GM12878 (cell line): Measurements from ENCODE around the gene DNAH2. TPM values are rescaled to one million over a fixed set of nuclear protein-coding genes. Genes with fewer than 3 reads are reported as not detected.

Experiments
- BMI1 ChIP-seq: fragments of 450-650 bp; IDR thresholded peaks from 2 replicates; pipeline ENCODE4 v1.6.1; 2016; ENCODE audit warnings: mild to moderate bottlenecking, moderate library complexity, borderline replicate concordance
- CREM ChIP-seq: IDR thresholded peaks from 2 replicates; pipeline ENCODE4 v1.6.1; 2014; ENCODE audit warnings: antibody characterized with exemption, low read depth
- DPF2 ChIP-seq: fragments of 450-650 bp; IDR thresholded peaks from 2 replicates; pipeline ENCODE4 v1.6.1; 2017; ENCODE audit warnings: mild to moderate bottlenecking
- ETV6 ChIP-seq, 2 experiments: fragments of 450-650 bp in 1 of 2; IDR thresholded peaks in 1 of 2; conservative IDR thresholded peaks in 1 of 2; 2 replicates each; pipeline ENCODE4 v1.6.1; 2014; ENCODE audit warnings: antibody characterized with exemption in 1 of 2, borderline replicate concordance in 1 of 2, low read depth in 1 of 2, mild to moderate bottlenecking in 1 of 2, moderate library complexity in 1 of 2
- EZH2 ChIP-seq: IDR thresholded peaks from 2 replicates; pipeline ENCODE4 v1.6.1; 2012; ENCODE audit warnings: low read depth, mild to moderate bottlenecking, control low read depth, inconsistent platforms, low read length, borderline replicate concordance; ENCODE audit not compliant: control insufficient read depth
- HDAC2 ChIP-seq: fragments of 200-600 bp; sonication (generic); IDR thresholded peaks from 2 replicates; pipeline ENCODE4 v1.6.1; 2017
- HDAC6 ChIP-seq: fragments of 200-600 bp; sonication (generic); IDR thresholded peaks from one replicate; pipeline ENCODE4 v1.8.0; 2017; ENCODE audit warnings: antibody characterized with exemption; ENCODE audit not compliant: unreplicated experiment
- JUNB ChIP-seq: IDR thresholded peaks from 2 replicates; pipeline ENCODE4 v1.6.1; 2016; ENCODE audit warnings: antibody characterized with exemption, mild to moderate bottlenecking
- KAT2A ChIP-seq: conservative IDR thresholded peaks from 2 replicates; pipeline ENCODE4 v1.6.1; 2011; ENCODE audit warnings: low read depth, low read length; ENCODE audit not compliant: control insufficient read depth
- KDM1A ChIP-seq: fragments of 200-600 bp; sonication (generic); IDR thresholded peaks from 2 replicates; pipeline ENCODE4 v1.6.1; 2016; ENCODE audit warnings: borderline replicate concordance
- LARP7 ChIP-seq: fragments of 450-650 bp; IDR thresholded peaks from 2 replicates; pipeline ENCODE4 v1.6.1; 2017; ENCODE audit warnings: mild to moderate bottlenecking
- MTA3 ChIP-seq: IDR thresholded peaks from 2 replicates; pipeline ENCODE4 v1.6.1; 2012; ENCODE audit warnings: low read length, inconsistent platforms, borderline replicate concordance
- NFIC ChIP-seq: IDR thresholded peaks from 2 replicates; pipeline ENCODE4 v1.6.1; 2012; ENCODE audit warnings: low read depth, mild to moderate bottlenecking, inconsistent platforms, low read length, moderate library complexity
- NFXL1 ChIP-seq: fragments of 450-650 bp; IDR thresholded peaks from 2 replicates; pipeline ENCODE4 v1.6.1; 2017; ENCODE audit warnings: antibody characterized with exemption, mild to moderate bottlenecking, borderline replicate concordance
- PAX5 ChIP-seq: IDR thresholded peaks from 2 replicates; pipeline ENCODE4 v1.6.1; 2011; ENCODE audit warnings: low read depth, low read length, borderline replicate concordance
- RB1 ChIP-seq: fragments of 450-650 bp; formaldehyde crosslinking; IDR thresholded peaks from 2 replicates; pipeline ENCODE4 v1.6.1; 2017; ENCODE audit warnings: mild to moderate bottlenecking, borderline replicate concordance
- RELA ChIP-seq: fragments of 450-650 bp; IDR thresholded peaks from 2 replicates; pipeline ENCODE4 v1.8.0; 2014; ENCODE audit warnings: borderline replicate concordance; ENCODE audit not compliant: partially characterized antibody
- SMAD1 ChIP-seq: fragments of 450-650 bp; IDR thresholded peaks from 2 replicates; pipeline ENCODE4 v1.6.1; 2018; ENCODE audit warnings: mild to moderate bottlenecking, low read depth; ENCODE audit not compliant: partially characterized antibody
- SREBF1 ChIP-seq: IDR thresholded peaks from 2 replicates; pipeline ENCODE4 v1.6.1; 2012; ENCODE audit warnings: mild to moderate bottlenecking, low read length
- SUPT20H ChIP-seq: IDR thresholded peaks from 2 replicates; pipeline ENCODE4 v1.6.1; 2011; ENCODE audit warnings: low read depth, mild to moderate bottlenecking, low read length, moderate library complexity, borderline replicate concordance; ENCODE audit not compliant: control insufficient read depth
- ZNF274 ChIP-seq: IDR thresholded peaks from one replicate; pipeline ENCODE4 v1.8.0; 2011; ENCODE audit not compliant: insufficient read length, insufficient read depth
- polyA plus RNA-seq, 11 experiments: library from polyadenylated mRNA; depleted of rRNA in 4 of 11; unstranded in 6 of 11; stranded (reverse) in 5 of 11; fragments of >200 nt; fragmentation: Nextera tagmentation in 4 of 11; fragmentation: Illumina TruSeq in 1 of 11; extraction: Ambion mirVana in 4 of 11; extraction: Trizol in 1 of 11; gene quantifications; 1 replicate in 1 of 11; 2 replicates in 10 of 11; pipeline versions ENCODE4 v1.2.1 to v1.2.3, GENCODE V29; 2011 to 2016; ENCODE audit warnings: inconsistent platforms in 2 of 11, missing spikeins in 2 of 11, low read depth in 1 of 11
- total RNA-seq, 4 experiments: library from RNA; depleted of rRNA in 3 of 4; stranded (reverse); fragments of >200 nt in 3 of 4; fragmentation: Illumina TruSeq in 1 of 4; extraction: Trizol in 1 of 4; gene quantifications; 2 replicates each; pipeline versions ENCODE4 v1.2.1 to v1.2.3, GENCODE V29; 2013 to 2021
- TF ChIP-seq, protein P1 (sequence below): fragments of 450-650 bp; IDR thresholded peaks from 2 replicates; pipeline ENCODE4 v1.6.1; 2017; ENCODE audit warnings: borderline replicate concordance
- TF ChIP-seq, protein P2 (sequence below): IDR thresholded peaks from 2 replicates; pipeline ENCODE4 v1.6.1; 2011; ENCODE audit warnings: borderline replicate concordance, low read depth, mild to moderate bottlenecking, moderate library complexity, low read length; ENCODE audit not compliant: insufficient read depth, poor library complexity, severe bottlenecking
- TF ChIP-seq, protein P3 (sequence below): fragments of 450-650 bp; IDR thresholded peaks from 2 replicates; pipeline ENCODE4 v1.6.1; 2017; ENCODE audit warnings: low read depth, mild to moderate bottlenecking, moderate library complexity
- TF ChIP-seq, protein P4 (sequence below): IDR thresholded peaks from 2 replicates; pipeline ENCODE4 v1.6.1; 2011; ENCODE audit warnings: mild to moderate bottlenecking, low read depth, low read length, moderate library complexity; ENCODE audit not compliant: insufficient replicate concordance

Gene DNAH2
- total and polyA plus RNA-seq, 10 of the 15 experiments (the other 5 are each of a cell fraction or from before 2014, with no cell fraction given) = not detected

DNA sequence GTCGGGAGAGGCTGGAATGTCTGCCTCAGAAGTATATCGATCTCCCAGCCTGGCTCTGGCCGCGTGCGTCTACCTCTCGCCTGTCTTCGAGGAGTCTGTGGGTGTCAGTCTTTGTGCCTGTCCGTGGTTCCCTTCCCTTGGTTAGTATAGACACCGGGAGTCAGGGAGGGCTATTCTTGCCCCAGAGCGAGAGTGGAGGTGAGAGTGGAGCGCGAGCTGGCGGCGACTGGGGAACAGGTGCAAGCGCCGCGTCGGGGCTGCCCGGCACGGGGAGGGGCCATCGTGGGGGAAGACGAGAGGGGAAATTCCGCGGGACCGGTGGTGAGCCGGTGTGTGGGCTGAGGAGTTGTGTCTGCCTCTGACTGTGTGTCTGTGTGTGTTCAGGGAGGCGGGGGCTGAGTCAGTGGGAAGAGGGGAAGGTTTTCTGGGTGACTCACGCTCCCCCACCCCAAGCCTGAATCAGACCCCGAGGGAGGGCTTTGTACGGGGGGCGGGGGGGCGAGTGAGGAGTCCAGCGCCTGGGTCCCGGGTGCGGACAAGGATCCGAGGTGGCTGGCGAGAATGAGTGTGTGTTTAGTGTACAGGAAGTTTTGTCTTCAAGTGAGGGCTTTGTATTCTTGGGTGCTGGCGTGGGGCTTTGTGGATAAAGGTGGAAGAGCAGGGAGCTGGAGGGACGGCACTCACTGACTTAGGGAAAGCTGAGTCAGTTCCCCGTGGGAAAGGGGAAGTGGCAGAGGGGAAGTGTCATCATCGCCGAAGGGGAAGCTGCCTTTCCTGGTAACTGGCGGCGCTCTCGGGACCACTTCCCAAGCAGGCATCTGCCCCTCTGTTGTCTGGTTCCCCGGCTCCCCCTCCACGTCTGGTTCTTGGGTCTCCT lies 125.1 kb downstream of the DNAH2 start (continued):
- peak in 1 of 2 experiments; percentile 57; a peak in 1 of 4 replicates for TF ChIP-seq ETV6 (conservative IDR thresholded peaks at IDR 0.05 in 1 of 2, IDR thresholded peaks at IDR 0.05 in 1 of 2; ENCODE audit: borderline replicate concordance in 1 of 2, low read depth in 1 of 2)
- TF ChIP-seq KAT2A = no peak
- TF ChIP-seq, protein P1, sequence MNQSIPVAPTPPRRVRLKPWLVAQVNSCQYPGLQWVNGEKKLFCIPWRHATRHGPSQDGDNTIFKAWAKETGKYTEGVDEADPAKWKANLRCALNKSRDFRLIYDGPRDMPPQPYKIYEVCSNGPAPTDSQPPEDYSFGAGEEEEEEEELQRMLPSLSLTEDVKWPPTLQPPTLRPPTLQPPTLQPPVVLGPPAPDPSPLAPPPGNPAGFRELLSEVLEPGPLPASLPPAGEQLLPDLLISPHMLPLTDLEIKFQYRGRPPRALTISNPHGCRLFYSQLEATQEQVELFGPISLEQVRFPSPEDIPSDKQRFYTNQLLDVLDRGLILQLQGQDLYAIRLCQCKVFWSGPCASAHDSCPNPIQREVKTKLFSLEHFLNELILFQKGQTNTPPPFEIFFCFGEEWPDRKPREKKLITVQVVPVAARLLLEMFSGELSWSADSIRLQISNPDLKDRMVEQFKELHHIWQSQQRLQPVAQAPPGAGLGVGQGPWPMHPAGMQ = no peak
- no peak for TF ChIP-seq NFIC
- no peak for TF ChIP-seq HDAC6
- TF ChIP-seq NFXL1 = no peak
- TF ChIP-seq MTA3 = no peak
- peak; percentile 99 for TF ChIP-seq RELA
- 0 out of 2 replicates have a peak, but pooled peaks have one; percentile 17 for TF ChIP-seq PAX5
- no peak for TF ChIP-seq HDAC2
- TF ChIP-seq, protein P2, sequence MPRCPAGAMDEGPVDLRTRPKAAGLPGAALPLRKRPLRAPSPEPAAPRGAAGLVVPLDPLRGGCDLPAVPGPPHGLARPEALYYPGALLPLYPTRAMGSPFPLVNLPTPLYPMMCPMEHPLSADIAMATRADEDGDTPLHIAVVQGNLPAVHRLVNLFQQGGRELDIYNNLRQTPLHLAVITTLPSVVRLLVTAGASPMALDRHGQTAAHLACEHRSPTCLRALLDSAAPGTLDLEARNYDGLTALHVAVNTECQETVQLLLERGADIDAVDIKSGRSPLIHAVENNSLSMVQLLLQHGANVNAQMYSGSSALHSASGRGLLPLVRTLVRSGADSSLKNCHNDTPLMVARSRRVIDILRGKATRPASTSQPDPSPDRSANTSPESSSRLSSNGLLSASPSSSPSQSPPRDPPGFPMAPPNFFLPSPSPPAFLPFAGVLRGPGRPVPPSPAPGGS = peak; percentile 18
- TF ChIP-seq ZNF274 = no peak
- TF ChIP-seq JUNB = 0 out of 2 replicates have a peak, but pooled peaks have one; percentile 40
- no peak for TF ChIP-seq KDM1A
- no peak for TF ChIP-seq EZH2
- TF ChIP-seq, protein P3, sequence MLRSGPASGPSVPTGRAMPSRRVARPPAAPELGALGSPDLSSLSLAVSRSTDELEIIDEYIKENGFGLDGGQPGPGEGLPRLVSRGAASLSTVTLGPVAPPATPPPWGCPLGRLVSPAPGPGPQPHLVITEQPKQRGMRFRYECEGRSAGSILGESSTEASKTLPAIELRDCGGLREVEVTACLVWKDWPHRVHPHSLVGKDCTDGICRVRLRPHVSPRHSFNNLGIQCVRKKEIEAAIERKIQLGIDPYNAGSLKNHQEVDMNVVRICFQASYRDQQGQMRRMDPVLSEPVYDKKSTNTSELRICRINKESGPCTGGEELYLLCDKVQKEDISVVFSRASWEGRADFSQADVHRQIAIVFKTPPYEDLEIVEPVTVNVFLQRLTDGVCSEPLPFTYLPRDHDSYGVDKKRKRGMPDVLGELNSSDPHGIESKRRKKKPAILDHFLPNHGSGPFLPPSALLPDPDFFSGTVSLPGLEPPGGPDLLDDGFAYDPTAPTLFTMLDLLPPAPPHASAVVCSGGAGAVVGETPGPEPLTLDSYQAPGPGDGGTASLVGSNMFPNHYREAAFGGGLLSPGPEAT = peak; percentile 89
- no peak for TF ChIP-seq SREBF1
- peak; percentile 79; the same call in 1 of the 2 replicates for TF ChIP-seq CREM
- peak; percentile 20 for TF ChIP-seq SMAD1
- TF ChIP-seq RB1 = no peak; the same call in 1 of the 2 replicates
- TF ChIP-seq, protein P4, sequence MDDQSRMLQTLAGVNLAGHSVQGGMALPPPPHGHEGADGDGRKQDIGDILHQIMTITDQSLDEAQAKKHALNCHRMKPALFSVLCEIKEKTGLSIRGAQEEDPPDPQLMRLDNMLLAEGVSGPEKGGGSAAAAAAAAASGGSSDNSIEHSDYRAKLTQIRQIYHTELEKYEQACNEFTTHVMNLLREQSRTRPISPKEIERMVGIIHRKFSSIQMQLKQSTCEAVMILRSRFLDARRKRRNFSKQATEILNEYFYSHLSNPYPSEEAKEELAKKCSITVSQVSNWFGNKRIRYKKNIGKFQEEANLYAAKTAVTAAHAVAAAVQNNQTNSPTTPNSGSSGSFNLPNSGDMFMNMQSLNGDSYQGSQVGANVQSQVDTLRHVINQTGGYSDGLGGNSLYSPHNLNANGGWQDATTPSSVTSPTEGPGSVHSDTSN = no peak
- peak; percentile 26 for TF ChIP-seq DPF2
- TF ChIP-seq LARP7 = peak; percentile 74
- no peak for TF ChIP-seq SUPT20H
- TF ChIP-seq BMI1 = no peak
